HepG2 (cell line): ENCODE data around the gene GNAI2. TPM values are rescaled to one million over a fixed set of nuclear protein-coding genes. Genes with fewer than 3 reads are reported as not detected.

ENCODE experiments used
- HOXD1 ChIP-seq: sonication (generic); formaldehyde crosslinking; IDR thresholded peaks from 2 replicates; pipeline ENCODE4 v1.5.0; 2020; ENCODE audit warnings: missing genetic modification reagents
- KAT7 ChIP-seq: IDR thresholded peaks from 2 replicates; pipeline ENCODE4 v1.6.1; 2018; ENCODE audit warnings: borderline replicate concordance, missing compliant biosample characterization
- LCORL ChIP-seq, 2 experiments: fragments of 450-650 bp in 1 of 2; sonication (generic) in 1 of 2; formaldehyde crosslinking in 1 of 2; IDR thresholded peaks; 2 replicates each; pipeline versions ENCODE4 v1.5.0 to v1.6.1; 2017 to 2020; ENCODE audit warnings: antibody characterized with exemption in 1 of 2, missing genetic modification reagents in 1 of 2
- MED13 ChIP-seq: sonication (generic); formaldehyde crosslinking; IDR thresholded peaks from 2 replicates; pipeline ENCODE4 v1.5.0; 2020; ENCODE audit warnings: missing genetic modification reagents
- POGZ ChIP-seq: sonication (generic); formaldehyde crosslinking; IDR thresholded peaks from 2 replicates; pipeline ENCODE4 v1.4.0; 2020; ENCODE audit warnings: mild to moderate bottlenecking, missing genetic modification reagents
- PTBP1 ChIP-seq: fragments of 200-400 bp; formaldehyde crosslinking; IDR thresholded peaks from 2 replicates; pipeline ENCODE4 v1.6.1; 2018; ENCODE audit warnings: low read length, low read depth; ENCODE audit not compliant: poor library complexity, severe bottlenecking
- SMAD3 ChIP-seq: sonication (generic); formaldehyde crosslinking; IDR thresholded peaks from 2 replicates; pipeline ENCODE4 v1.4.0; 2020; ENCODE audit warnings: missing genetic modification reagents
- TMF1 ChIP-seq: sonication (generic); formaldehyde crosslinking; IDR thresholded peaks from 2 replicates; pipeline ENCODE4 v1.8.1; 2022; ENCODE audit warnings: low read depth, missing genetic modification reagents
- ZFP1 ChIP-seq: IDR thresholded peaks from 2 replicates; pipeline ENCODE4 v1.6.1; 2016
- ZNF207 ChIP-seq: fragments of 450-650 bp; IDR thresholded peaks from 2 replicates; pipeline ENCODE4 v1.6.1; 2016; ENCODE audit warnings: antibody characterized with exemption, borderline replicate concordance
- ZNF446 ChIP-seq: sonication (generic); formaldehyde crosslinking; IDR thresholded peaks from 2 replicates; pipeline ENCODE4 v1.5.0; 2020; ENCODE audit warnings: mild to moderate bottlenecking, missing genetic modification reagents
- ZNF557 ChIP-seq: sonication (generic); formaldehyde crosslinking; IDR thresholded peaks from 2 replicates; pipeline ENCODE4 v1.4.0; 2020; ENCODE audit warnings: missing genetic modification reagents
- polyA plus RNA-seq, 8 experiments: library from polyadenylated mRNA; depleted of rRNA in 3 of 8; stranded (reverse) in 7 of 8; unstranded in 1 of 8; fragments of >200 nt; fragmentation: Illumina TruSeq in 4 of 8; extraction: Trizol in 4 of 8; gene quantifications; 2 replicates each; pipeline versions ENCODE4 v1.2.1 to v1.2.3, GENCODE V29; 2011 to 2016; ENCODE audit warnings: low read depth in 4 of 8, missing spikeins in 1 of 8, mixed read lengths in 1 of 8; ENCODE audit not compliant: insufficient read depth in 1 of 8
- total RNA-seq, 5 experiments: library from RNA; depleted of rRNA; stranded (reverse); fragments of >200 nt; fragmentation: Illumina TruSeq; extraction: Trizol; gene quantifications; 2 replicates each; pipeline ENCODE4 v1.2.3, GENCODE V29; 2016; ENCODE audit warnings: low read depth in 1 of 5
- TF ChIP-seq, protein P1 (sequence below): sonication (generic); formaldehyde crosslinking; IDR thresholded peaks from 2 replicates; pipeline ENCODE4 v1.4.0; 2020; ENCODE audit warnings: missing genetic modification reagents
- TF ChIP-seq, protein P2 (sequence below): sonication (generic); formaldehyde crosslinking; IDR thresholded peaks from 2 replicates; pipeline ENCODE4 v1.8.0; 2022; ENCODE audit warnings: mild to moderate bottlenecking, missing genetic modification reagents
- TF ChIP-seq, protein P3 (sequence below): sonication (generic); formaldehyde crosslinking; IDR thresholded peaks from 2 replicates; pipeline ENCODE4 v1.8.0; 2022; ENCODE audit warnings: mild to moderate bottlenecking, missing genetic modification reagents, moderate library complexity
- TF ChIP-seq, protein P4 (sequence below): sonication (generic); formaldehyde crosslinking; IDR thresholded peaks from 2 replicates; pipeline ENCODE4 v1.4.0; 2020; ENCODE audit warnings: missing genetic modification reagents

GNAI2 gene
- total and polyA plus RNA-seq, 2 of the 13 experiments (the other 11 are each of a cell fraction or from before 2014, with no cell fraction given) = 51.1 to 66.2 TPM

GRCh38 chr3:50299929-50300680 is 64.1 kb downstream of the GNAI2 start (continued):
- TF ChIP-seq PTBP1 (no peak), POGZ (0 out of 2 replicates have a peak, but pooled peaks have one; percentile 1), LCORL (IDR thresholded peaks at IDR 0.05) (no peak), LCORL (CRISPR knock-in tag; IDR thresholded peaks at IDR 0.05) (peak; percentile 35; the same call in 1 of the 2 replicates), ZNF446 (CRISPR knock-in tag) (0 out of 2 replicates have a peak, but pooled peaks have one; percentile 46), KAT7 (CRISPR knock-in tag) (no peak), SMAD3 (CRISPR knock-in tag) (no peak), MED13 (CRISPR knock-in tag) (peak; percentile 12; the same call in 1 of the 2 replicates), HOXD1 (CRISPR knock-in tag) (no peak), ZFP1 (no peak), TMF1 (no peak), ZNF557 (CRISPR knock-in tag) (peak; percentile 15; the same call in 1 of the 2 replicates), ZNF207 (no peak)
- TF ChIP-seq, protein P1, sequence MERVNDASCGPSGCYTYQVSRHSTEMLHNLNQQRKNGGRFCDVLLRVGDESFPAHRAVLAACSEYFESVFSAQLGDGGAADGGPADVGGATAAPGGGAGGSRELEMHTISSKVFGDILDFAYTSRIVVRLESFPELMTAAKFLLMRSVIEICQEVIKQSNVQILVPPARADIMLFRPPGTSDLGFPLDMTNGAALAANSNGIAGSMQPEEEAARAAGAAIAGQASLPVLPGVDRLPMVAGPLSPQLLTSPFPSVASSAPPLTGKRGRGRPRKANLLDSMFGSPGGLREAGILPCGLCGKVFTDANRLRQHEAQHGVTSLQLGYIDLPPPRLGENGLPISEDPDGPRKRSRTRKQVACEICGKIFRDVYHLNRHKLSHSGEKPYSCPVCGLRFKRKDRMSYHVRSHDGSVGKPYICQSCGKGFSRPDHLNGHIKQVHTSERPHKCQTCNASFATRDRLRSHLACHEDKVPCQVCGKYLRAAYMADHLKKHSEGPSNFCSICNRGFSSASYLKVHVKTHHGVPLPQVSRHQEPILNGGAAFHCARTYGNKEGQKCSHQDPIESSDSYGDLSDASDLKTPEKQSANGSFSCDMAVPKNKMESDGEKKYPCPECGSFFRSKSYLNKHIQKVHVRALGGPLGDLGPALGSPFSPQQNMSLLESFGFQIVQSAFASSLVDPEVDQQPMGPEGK (CRISPR knock-in tag) = no peak
- TF ChIP-seq, protein P2, sequence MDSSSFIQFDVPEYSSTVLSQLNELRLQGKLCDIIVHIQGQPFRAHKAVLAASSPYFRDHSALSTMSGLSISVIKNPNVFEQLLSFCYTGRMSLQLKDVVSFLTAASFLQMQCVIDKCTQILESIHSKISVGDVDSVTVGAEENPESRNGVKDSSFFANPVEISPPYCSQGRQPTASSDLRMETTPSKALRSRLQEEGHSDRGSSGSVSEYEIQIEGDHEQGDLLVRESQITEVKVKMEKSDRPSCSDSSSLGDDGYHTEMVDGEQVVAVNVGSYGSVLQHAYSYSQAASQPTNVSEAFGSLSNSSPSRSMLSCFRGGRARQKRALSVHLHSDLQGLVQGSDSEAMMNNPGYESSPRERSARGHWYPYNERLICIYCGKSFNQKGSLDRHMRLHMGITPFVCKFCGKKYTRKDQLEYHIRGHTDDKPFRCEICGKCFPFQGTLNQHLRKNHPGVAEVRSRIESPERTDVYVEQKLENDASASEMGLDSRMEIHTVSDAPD (CRISPR knock-in tag) = 0 out of 2 replicates have a peak, but pooled peaks have one; percentile 8
- TF ChIP-seq, protein P3, sequence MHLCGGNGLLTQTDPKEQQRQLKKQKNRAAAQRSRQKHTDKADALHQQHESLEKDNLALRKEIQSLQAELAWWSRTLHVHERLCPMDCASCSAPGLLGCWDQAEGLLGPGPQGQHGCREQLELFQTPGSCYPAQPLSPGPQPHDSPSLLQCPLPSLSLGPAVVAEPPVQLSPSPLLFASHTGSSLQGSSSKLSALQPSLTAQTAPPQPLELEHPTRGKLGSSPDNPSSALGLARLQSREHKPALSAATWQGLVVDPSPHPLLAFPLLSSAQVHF = 0 out of 2 replicates have a peak, but pooled peaks have one; percentile 38
- TF ChIP-seq, protein P4, sequence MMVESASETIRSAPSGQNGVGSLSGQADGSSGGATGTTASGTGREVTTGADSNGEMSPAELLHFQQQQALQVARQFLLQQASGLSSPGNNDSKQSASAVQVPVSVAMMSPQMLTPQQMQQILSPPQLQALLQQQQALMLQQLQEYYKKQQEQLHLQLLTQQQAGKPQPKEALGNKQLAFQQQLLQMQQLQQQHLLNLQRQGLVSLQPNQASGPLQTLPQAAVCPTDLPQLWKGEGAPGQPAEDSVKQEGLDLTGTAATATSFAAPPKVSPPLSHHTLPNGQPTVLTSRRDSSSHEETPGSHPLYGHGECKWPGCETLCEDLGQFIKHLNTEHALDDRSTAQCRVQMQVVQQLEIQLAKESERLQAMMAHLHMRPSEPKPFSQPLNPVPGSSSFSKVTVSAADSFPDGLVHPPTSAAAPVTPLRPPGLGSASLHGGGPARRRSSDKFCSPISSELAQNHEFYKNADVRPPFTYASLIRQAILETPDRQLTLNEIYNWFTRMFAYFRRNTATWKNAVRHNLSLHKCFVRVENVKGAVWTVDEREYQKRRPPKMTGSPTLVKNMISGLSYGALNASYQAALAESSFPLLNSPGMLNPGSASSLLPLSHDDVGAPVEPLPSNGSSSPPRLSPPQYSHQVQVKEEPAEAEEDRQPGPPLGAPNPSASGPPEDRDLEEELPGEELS (CRISPR knock-in tag) = peak; percentile 2; the same call in 1 of the 2 replicates
